SK-MEL-5 (cell line): ENCODE data around the gene OR10A4. TPM values are rescaled to one million over a fixed set of nuclear protein-coding genes. Genes with fewer than 3 reads are reported as not detected.
"Not testable (repeated sequence)": the region's sequence is repeated elsewhere in the genome, so short reads cannot be mapped to it uniquely, and the experiment has no call there.

ENCODE experiments used
- DNase-seq: peaks from one replicate; pipeline ENCODE4 v3.0.0-alpha.2; 2016; ENCODE audit warnings: low read depth, low spot score
- in situ Hi-C: cut with HindIII; loops from 2 replicates; pipeline ENCODE4 v1.10.0; 2016; ENCODE audit warnings: low sequenced_read_pairs, high pct_unique_total_duplicates, low pct_unique_long_range_greater_than_20kb
- polyA plus RNA-seq, 2 experiments: library from polyadenylated mRNA; depleted of rRNA; stranded (reverse); fragments of >200 nt; gene quantifications; 2 replicates each; pipeline ENCODE4 v1.2.3, GENCODE V29; 2015
- total RNA-seq: library from RNA; depleted of rRNA; stranded (reverse); fragments of >200 nt; shearing (Covaris generic); gene quantifications from 2 replicates; pipeline ENCODE4 v1.2.3, GENCODE V29; 2014; rRNA removed

Gene OR10A4, protein sequence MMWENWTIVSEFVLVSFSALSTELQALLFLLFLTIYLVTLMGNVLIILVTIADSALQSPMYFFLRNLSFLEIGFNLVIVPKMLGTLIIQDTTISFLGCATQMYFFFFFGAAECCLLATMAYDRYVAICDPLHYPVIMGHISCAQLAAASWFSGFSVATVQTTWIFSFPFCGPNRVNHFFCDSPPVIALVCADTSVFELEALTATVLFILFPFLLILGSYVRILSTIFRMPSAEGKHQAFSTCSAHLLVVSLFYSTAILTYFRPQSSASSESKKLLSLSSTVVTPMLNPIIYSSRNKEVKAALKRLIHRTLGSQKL
- total RNA-seq, result not detected in 2 replicates
- not detected in 2 replicates for polyA plus RNA-seq (2015; cell fraction: cytosol; rRNA removed)
- not detected in 2 replicates for polyA plus RNA-seq (2015; cell fraction: nucleus; rRNA removed)

DNA sequence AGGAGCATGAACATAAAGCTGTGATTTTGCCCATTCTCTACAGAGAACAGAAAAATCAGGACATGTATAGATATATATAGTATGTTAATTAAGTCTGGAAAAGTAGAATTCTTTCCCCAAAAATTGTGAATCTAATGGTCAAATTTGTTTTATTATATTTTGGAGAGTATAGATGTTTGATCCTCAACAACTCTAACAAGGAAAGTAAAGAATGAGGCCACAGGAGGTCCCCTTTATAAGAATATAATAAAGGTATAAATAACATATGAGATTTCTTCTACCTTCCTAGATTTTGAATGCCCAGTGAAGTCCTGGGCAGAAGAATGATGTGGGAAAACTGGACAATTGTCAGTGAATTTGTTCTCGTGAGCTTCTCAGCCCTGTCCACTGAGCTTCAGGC, at the start of gene OR10A4:
Gene OR10A4 (plus strand): TSS at position 301 of the 400 bp plus-strand sequence. CDS start 23 bp downstream, at position 324.
- in situ Hi-C loops, result no loop called here

DNA sequence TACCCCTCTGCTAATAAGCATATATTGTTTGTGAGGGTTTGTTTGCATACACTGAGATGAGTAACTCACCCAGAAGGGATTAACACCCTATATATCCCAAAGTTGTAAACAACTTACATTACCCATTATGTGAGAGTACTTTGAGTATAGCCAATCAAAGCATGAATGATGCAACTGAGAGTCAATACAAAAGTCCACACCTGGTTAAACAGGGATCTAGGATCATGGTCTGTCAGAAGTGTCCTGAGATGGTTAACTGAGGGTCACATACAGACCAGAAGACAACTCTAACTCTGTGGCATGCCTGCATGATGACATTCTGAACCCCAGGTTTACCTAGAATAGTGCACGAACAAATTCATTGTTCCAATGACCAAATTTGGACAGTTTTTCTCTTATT, 48.3 kb upstream of the OR10A4 start:
- in situ Hi-C loops, result no loop called here
- DNase-seq, result no peak

More for the DNA sequence above, at the start of gene OR10A4:
- DNase-seq, result no peak

DNA sequence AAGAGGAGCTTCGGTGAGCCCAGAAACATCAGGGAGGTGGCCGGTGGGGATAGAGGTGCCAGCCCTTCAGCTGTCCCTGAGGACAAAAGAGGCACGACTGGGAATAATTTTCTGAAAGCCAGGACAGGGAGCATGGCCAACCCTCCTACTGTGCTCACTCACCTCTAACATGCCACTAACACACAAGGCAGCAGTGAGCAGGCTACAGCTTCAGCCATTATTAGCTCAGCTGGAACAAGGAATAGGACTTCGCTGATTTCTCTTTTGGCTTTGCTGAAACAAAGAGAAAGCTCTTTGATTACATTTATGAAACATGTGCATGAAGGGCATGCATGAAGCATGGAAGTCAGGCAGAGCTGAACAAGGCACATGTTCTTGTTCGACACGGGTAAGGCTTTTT, 43.1 kb upstream of the OR10A4 start:
- DNase-seq, result no peak
- in situ Hi-C loops, result no loop called here

DNA sequence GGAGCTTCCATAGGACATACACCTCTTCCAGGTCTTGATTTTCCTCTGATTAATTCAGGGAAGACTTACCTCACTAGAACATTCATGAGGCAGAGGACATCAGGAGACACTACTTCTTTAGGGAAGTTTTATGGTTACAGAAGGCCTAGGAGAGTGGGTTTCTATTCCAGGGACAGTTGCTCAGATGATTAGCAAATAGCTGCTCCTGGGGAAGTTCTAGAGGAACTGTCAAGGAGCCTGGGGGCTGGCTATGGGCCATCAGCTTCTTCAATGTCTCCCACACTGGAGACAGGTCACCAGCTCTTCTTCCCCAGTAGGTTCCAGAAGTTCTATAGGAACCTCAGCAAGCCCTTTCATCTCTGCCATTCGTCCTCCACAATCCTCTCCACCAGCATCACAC, 42.4 kb upstream of the OR10A4 start:
- in situ Hi-C loops, result no loop called here
- DNase-seq, result no peak

DNA sequence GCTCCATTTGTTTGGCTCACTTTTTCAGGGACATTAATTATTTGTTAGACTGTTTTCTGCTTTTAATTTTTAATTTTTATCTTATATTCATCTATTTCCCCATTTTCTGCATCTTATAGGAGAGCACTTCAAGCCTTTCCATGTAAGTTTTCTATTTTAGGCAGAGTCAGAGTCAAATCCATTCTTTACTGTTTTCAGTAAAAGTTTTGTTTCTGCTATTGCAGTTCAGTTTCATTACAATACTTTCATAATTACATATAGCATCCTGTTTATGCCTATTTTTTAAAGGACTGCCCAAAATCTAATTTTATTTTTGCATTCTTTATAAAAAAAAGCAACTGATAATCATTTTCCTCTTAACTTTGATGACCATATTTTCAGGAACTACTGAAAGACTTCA, 34.7 kb upstream of the OR10A4 start:
- in situ Hi-C loops, result no loop called here
- no peak for DNase-seq

DNA sequence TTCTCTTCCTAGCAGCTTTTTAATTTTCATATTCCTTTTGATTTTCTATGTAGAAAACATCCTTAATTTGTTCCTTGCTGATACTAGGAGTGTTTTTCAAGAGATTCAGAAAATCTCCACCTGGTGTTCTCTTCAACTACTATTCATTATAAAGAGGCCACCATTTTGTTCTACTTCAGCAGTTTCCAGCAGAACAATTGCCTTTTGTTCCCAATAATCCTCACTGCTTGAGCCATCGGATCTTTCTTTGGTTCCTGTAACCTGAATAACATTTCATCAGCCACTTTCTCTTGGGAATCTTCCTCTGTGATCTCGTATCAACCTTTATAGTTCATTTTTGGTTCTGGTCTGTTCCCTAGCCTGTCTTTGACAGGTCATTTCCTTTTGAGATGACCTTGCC, 32.8 kb upstream of the OR10A4 start:
- in situ Hi-C loops, result no loop called here
- DNase-seq, result no peak

DNA sequence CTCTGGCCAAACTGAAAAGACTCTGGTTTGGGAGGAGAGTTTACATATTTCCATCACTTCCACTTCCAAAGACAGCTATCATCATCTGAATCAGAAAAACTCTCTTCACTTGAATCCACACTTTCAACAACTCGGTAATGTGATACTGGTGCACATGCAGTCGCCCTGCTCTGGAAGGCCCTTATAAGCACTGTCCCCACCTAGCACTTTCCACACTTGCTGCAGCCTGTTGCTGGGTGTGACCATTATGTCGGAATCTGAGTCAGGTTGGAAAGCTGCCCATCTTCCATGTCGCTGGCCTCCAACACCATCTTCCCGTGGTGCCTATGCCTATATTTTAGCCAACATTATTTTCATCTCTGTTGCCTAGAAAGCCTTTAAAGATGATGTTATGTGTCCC, 32.1 kb upstream of the OR10A4 start:
- no peak for DNase-seq
- in situ Hi-C loops, result no loop called here

DNA sequence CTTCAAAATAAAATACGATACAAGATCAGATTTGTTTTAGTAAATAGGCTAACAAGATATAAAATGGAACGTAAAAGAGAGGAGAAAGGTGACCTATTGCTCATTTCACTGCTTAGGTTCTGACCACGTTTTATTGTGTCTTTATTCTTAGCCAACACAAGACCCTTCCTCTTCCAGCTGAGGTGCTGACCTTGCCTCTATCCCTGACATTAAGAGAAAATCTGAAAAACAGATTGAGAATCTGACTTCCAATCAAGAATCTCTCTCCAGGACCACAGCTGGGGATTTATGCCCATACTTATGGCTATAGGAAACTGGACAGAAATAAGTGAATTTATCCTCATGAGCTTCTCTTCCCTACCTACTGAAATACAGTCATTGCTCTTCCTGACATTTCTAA, 31.0 kb upstream of the OR10A4 start, which contains the start of gene OR10A5:
Gene OR10A5 (plus strand): TSS at position 301 of the 400 bp plus-strand sequence. CDS start 0 bp downstream, at position 301.
- in situ Hi-C loops, result no loop called here

DNA sequence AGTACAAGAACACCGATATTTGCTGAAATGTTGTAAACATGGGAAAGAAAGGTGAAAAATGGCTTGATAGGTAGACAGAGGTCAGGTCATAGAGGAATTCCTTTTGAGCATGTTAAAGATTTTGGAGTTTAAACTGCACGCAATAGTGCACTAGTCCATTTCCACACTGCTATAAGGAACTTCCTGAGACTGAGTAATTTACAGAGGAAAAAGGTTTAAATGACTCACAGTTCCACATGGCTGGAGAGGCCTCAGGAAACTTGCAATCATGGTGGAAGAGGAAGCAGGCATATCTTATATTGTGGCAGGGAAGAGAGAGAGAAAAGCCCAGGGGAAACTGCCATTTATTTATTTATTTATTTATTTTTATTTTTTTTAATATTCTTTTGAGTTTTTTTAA, 25.9 kb upstream of the OR10A4 start:
- in situ Hi-C loops, result no loop called here
- DNase-seq, result no peak

More for the DNA sequence above, 31.0 kb upstream of the OR10A4 start, which contains the start of gene OR10A5:
- DNase-seq, result no peak

DNA sequence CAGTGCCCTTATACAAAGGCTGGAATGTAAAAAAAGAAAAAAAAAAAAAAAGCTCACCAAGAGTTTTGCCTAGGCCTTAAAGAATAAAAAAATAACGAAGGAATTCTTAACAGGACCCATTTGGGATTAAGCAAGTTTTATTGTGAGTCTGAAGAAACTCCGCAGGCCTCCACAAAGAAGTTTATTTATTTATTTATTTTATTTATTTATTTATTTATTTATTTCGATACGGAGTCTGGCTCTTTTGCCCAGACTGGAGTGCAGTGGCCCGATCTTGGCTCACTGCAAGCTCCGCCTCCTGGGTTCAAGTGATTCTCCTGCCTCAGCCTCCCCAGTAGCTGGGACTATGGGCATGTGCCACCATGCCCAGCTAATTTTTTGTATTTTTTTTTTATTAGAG, 21.6 kb upstream of the OR10A4 start:
- DNase-seq, in situ Hi-C loops: not testable (repeated sequence)

DNA sequence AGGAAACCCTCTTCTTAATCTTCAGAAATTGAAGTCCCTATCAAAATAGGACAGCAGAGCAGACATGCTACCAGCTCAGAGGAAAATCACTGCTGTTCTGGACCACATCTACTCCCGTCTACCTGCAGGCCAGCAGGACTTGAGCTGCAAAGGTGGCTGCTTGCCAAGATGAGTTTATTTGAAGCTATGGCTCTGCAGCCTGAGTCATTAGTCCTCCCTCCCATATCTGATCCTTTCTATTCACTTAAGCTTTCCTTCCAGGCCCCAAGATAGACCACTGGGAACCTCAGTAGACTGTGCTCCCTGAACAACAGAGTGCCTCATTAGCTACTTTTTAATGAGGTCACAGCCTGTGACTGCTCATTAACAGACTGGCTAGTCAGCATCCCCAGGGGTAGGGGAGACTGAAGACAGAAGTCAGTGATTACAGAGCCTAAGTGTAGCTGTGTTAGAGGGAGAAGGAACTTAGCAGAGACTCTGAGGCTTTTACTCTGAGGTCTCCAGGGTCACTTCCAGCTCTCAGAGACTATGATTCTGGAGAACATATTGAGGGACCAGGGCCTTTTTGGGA, 20.4 kb upstream of the OR10A4 start:
- no peak for DNase-seq
- in situ Hi-C loops, result no loop called here

DNA sequence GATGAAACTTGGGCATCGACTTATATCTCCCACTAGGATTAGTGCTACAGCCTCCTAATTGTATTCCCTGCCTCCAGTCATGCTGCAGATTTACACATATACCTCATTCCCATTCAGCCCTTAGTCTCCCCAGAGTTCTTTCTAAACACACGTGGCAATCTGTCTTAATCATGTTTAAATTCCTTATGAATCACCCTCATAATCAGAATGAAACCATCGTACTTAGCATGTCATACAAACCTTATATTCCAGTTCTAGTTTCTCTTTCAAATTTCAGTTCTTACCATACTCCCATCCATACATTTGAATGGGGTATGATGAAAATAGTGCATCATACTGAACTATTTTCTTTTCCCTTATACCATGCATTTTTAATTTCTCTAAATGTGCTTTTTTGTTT, 19.6 kb upstream of the OR10A4 start:
- no peak for DNase-seq
- in situ Hi-C loops, result no loop called here

DNA sequence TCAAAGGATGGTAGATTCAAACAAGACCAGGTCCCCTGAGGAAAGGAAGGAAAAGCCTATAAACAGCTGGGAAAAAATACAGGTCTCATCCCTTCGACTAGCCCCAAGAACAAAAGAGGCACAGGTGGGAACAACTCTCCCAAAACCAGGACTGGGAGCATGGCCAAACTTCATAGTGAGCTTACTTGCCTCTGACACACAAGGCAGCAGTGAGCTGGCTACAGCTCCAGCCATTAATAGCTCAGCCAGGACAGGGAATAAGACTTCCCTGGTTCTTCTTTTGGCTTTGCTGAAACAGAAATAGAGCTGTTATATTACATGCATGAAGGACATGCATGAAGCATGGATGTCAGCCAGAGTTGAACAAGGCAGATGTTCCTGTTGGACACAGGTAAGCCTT, 13.5 kb upstream of the OR10A4 start, which contains the start of gene OR10A2:
Gene OR10A2 (plus strand): TSS at position 97 of the 400 bp plus-strand sequence. CDS start 6,698 bp downstream, outside the sequence.
- in situ Hi-C loops, result no loop called here
- DNase-seq, result no peak

DNA sequence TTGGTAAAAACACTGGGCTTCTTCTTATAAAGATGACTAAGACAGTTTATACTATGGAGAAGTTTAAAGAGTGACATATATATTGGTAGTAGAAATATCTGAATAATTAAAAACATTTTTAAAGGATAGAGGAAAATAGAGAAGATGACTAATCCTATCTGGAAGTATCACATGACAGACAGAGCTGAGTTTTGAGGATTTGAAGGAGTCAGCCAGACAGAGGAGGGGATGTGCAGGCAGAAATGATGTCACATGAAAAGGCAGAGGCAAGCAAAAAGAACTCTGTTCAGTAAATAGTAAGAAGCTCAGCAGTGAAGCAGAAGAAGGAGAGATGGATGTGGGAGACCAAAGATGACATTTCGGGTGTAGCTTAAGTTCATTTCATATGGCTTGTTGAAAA, 12.0 kb upstream of the OR10A4 start:
- no peak for DNase-seq
- in situ Hi-C loops, result no loop called here

DNA sequence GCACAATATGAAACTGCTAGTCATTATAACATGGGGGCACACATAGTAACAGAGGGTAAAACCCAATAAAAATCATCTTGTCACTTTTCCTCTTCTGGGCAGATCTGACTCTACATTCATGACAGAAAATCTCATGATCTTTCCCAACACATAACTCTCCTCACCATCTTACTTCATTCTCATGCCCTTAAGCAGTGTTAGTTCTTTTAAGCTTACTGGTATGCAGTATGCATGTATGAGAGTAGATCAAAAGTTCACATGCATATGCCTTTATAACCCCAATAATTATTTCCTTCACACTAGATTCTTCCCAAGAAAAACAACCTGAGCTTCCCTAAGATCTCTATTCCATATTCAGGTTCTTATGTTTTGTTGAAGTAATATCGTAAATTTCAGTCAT, 5.1 kb upstream of the OR10A4 start:
- DNase-seq, result no peak
- in situ Hi-C loops, result no loop called here

DNA sequence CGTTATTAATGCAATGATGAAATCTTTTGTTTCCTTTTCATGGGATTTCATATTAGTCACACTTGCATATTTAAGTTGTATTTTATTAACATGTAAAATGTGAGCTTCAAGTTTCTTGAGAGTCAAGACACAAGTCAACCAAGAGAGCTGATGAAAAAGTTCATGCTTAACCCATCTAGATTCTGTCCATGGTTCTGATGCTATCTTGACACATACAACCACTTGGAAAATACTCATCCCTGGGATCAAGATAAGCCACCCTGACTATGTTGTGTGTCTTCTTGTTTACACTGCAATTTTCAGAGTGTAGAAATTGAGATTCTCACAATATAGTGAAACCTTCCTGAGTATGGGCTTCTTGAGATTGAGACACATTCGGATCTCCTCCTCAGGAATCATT, 664 bp upstream of the OR10A4 start:
- in situ Hi-C loops, result no loop called here
- no peak for DNase-seq

DNA sequence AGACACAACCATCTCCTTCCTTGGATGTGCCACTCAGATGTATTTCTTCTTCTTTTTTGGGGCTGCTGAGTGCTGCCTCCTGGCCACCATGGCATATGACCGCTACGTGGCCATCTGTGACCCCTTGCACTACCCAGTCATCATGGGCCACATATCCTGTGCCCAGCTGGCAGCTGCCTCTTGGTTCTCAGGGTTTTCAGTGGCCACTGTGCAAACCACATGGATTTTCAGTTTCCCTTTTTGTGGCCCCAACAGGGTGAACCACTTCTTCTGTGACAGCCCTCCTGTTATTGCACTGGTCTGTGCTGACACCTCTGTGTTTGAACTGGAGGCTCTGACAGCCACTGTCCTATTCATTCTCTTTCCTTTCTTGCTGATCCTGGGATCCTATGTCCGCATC, 489 bp downstream of the OR10A4 start:
- in situ Hi-C loops, result no loop called here
- DNase-seq, result no peak

DNA sequence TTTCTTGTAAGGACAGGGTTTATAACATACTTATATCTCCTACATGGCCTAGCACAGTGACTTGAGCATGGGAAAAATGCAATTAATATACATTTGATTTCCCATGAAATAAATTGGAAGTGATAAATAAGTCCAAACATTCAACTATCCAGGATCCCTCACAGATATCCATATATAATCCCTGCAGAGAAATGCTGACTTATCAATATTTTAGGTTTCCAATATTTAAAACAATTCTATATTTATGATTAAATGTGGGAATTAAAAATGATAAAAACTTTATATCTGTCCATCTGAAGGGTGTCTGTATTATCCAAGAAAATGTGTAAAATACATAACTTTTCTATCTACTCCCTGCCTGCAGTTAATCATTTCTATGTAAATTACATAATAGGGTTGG, 6.3 kb downstream of the OR10A4 start:
- DNase-seq, result no peak
- in situ Hi-C loops, result no loop called here

DNA sequence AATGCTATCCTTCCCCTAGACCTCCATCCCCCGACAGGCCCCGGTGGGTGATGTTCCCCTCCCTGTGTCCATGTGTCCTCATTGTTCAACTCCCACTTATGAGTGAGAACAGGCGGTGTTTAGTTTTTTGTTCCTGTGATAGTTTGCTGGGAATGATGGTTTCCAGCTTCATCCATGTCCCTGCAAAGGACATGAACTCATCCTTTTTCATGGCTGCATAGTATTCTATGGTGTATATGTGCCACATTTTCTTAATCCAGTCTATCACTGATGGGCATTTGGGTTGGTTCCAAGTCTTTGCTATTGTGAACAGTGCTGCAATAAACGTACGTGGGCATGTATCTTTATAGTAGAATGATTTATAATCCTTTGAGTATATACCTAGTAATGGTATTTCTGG, 11.3 kb downstream of the OR10A4 start:
- DNase-seq, in situ Hi-C loops: not testable (repeated sequence)
